ENCODE results near the gene CREBRF. TPM values are rescaled to one million over a fixed set of nuclear protein-coding genes. Genes with fewer than 3 reads are reported as not detected.

CREBRF gene
- total RNA-seq, 6 experiments from 2014 or later: 6.5 to 15.7 (median 12.6) TPM

DNA sequence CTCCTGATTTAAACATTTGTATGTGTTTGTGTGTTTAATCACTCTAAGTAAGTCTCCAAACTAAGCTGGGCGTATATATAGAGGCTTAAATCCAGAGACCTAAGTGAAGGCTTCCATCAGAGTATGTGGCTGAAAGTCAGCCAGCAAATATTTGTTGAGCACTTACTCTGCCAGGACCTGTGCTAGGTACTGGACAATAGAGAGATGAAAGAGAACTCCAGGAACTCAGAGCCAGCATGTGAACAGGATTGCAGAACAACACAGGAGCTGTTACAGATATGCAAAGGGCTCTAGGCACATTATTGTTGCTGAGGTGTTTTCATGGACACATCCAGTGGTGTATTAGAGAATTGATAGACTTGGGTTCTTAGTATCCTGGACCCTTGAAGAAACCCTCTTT is 83.5 kb downstream of the CREBRF start:
- DNase-seq (no peak), ATAC-seq (peak; percentile 55 to 73 (median 65))
- H3K27me3 ChIP-seq: no peaks in the 10 kb centered on the region
- intact Hi-C loops (cut with DNase I): no loop called here
- H3K27ac ChIP-seq: no peak overlapping the region
- peaks cover 0 to 20% (median 0%) of the 10 kb centered on the region in 4 donors for H3K4me1 ChIP-seq
- H3K36me3 ChIP-seq: peaks cover 0 to 11% (median 0%) of the 10 kb centered on the region in 4 donors
- TF ChIP-seq POLR2A (IDR thresholded peaks at IDR 0.05): no peak
- TF ChIP-seq, protein P1, sequence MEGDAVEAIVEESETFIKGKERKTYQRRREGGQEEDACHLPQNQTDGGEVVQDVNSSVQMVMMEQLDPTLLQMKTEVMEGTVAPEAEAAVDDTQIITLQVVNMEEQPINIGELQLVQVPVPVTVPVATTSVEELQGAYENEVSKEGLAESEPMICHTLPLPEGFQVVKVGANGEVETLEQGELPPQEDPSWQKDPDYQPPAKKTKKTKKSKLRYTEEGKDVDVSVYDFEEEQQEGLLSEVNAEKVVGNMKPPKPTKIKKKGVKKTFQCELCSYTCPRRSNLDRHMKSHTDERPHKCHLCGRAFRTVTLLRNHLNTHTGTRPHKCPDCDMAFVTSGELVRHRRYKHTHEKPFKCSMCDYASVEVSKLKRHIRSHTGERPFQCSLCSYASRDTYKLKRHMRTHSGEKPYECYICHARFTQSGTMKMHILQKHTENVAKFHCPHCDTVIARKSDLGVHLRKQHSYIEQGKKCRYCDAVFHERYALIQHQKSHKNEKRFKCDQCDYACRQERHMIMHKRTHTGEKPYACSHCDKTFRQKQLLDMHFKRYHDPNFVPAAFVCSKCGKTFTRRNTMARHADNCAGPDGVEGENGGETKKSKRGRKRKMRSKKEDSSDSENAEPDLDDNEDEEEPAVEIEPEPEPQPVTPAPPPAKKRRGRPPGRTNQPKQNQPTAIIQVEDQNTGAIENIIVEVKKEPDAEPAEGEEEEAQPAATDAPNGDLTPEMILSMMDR (IDR thresholded peaks at IDR 0.05): no peak
- no peaks in the 10 kb centered on the region for H3K9me3 ChIP-seq
- 31% methylated on average over 1 of the region's 1 CpG for WGBS (ENCODE audit: insufficient coverage, low coverage, low lambda C conversion rate, missing lambda C conversion rate)
- H3K4me3 ChIP-seq: no peak overlapping the region

DNA sequence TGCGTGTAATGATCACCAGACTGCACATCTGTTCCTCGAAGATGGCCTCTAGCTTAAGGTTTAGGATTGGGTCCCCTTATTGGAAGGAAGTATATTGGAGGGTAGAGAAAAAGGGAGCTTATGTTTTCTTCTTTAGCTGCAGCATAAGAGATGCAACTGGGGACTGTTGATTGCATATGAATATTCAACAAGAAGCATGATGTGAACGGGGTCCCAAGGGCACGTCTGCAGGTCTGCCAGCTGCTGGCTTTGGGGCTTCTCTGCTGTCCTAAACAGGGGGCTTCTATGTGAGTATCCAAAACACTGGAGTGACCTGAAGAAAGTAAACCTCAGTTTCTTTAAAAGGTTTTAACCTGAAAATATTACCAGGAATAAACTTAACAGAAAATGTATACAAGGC is 84.6 kb downstream of the CREBRF start:
- Histone ChIP-seq H3K27me3 (no peaks in the 10 kb centered on the region), H3K9me3 (no peaks in the 10 kb centered on the region), H3K4me1 (peaks cover 0 to 20% (median 0%) of the 10 kb centered on the region in 4 donors), H3K27ac (no peak overlapping the region), H3K36me3 (peaks cover 0 to 5% (median 0%) of the 10 kb centered on the region in 4 donors), H3K4me3 (no peak overlapping the region)
- intact Hi-C loops (cut with DNase I): no loop called here
- WGBS (ENCODE audit: insufficient coverage, low coverage, low lambda C conversion rate, missing lambda C conversion rate): 86% methylated on average over 4 of the region's 4 CpGs
- DNase-seq (no peak), ATAC-seq (no peak)
- TF ChIP-seq, protein P1 (IDR thresholded peaks at IDR 0.05): no peak
- no peak for TF ChIP-seq POLR2A (IDR thresholded peaks at IDR 0.05)

DNA sequence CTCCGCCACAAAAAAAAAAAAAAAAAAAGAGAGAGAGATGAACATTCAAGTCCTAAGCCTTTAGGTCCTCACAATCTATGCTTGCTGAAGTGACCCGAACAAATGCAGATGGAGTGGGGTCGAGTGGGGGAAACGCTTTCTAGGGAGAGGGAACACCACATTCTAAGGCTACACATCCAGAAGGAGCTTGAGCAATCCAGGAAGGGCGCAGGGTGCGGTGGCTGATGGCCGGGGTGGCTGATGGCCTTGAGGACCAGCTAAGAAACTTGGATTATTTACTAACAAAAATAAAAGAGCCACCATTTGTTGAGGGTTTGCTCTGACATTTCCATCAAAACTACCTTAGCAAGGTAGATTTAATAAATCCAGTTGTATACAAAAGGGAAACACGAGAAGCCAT is 87.4 kb downstream of the CREBRF start:
- Histone ChIP-seq H3K4me1 (peaks cover 0 to 15% (median 0%) of the 10 kb centered on the region in 4 donors), H3K27ac (no peak overlapping the region), H3K4me3 (no peak overlapping the region), H3K36me3 (no peaks in the 10 kb centered on the region), H3K27me3 (no peaks in the 10 kb centered on the region), H3K9me3 (no peaks in the 10 kb centered on the region)
- DNase-seq (no peak), ATAC-seq (no peak)
- WGBS (ENCODE audit: insufficient coverage, low coverage, low lambda C conversion rate, missing lambda C conversion rate): 81% methylated on average over 5 of the region's 8 CpGs
- intact Hi-C loops (cut with DNase I): no loop called here
- no peak for TF ChIP-seq POLR2A (IDR thresholded peaks at IDR 0.05)
- TF ChIP-seq, protein P1 (IDR thresholded peaks at IDR 0.05): no peak

DNA sequence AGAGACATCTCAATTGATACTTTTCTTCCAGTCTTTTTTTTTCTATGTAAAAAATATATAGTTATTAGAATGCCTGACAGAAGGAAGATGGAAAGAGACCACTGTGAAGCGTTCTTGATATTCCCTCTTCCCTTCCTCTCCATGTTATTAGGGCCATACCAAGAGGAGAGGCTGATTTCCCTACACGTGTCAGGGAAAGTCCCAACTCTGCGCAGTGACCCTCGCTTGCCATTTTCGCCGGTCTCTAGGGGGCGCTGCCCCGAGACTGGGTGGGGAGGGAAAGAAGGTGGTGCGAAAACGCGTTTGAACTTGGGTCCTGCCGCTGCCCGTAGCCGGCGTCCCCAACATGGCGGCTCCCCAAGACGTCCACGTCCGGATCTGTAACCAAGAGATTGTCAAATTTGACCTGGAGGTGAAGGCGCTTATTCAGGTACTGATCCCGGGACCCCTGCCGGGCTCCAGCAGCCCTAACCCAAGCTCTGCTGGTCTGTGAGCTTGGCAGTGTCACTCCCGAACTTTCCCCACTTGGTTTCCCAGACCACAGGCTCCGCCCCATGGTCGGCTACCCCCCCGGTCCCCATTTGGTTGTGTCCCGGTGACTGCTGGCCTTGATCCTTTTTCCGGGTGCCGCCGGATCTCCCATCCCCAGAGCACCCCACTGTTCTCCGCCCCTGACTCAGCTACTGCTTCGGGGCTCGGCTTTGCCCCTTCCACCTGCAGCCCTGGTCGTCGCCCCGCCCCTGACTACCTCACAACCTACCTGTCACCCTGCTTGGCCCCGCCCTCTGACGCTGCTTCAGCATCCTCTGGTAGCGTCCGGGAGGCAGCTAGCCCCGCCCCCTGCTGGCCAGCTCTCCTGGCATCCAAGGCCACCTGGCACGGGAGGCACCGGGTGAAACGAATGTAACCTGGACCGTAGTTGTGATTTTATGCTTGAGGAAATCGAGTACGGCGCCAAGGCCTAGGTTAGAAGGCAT is 88.3 kb downstream of the CREBRF start, which contains the start of gene BNIP1:
Gene BNIP1, plus strand, starts transcription at position 332 of the 977 bp plus-strand sequence. Its CDS starts 15 bp downstream, at position 347.
- peaks cover 0 to 6% (median 0%) of the 10 kb centered on the region in 4 donors for H3K36me3 ChIP-seq
- intact Hi-C loops (cut with DNase I): no loop called here
- no peaks in the 10 kb centered on the region for H3K27me3 ChIP-seq
- TF ChIP-seq, protein P1 (IDR thresholded peaks at IDR 0.05): peak; percentile 91 to 95 (median 94)
- peak; percentile 76 for TF ChIP-seq POLR2A (IDR thresholded peaks at IDR 0.05)
- H3K4me1 ChIP-seq: peaks cover 0 to 6% (median 0%) of the 10 kb centered on the region in 4 donors
- peak within 1 kb of the TSS; percentile 94 to 98 (median 95) for H3K4me3 ChIP-seq
- no peaks in the 10 kb centered on the region for H3K9me3 ChIP-seq
- under 1% methylated on average over 27 of the region's 48 CpGs for WGBS (ENCODE audit: insufficient coverage, low coverage, low lambda C conversion rate, missing lambda C conversion rate)
- peak within 1 kb of the TSS; percentile 90 to 95 (median 91) for H3K27ac ChIP-seq
- ATAC-seq (peak; percentile 96 to 99 (median 98)), DNase-seq (peak; percentile 99 to 100 (median 100))

Data from right lobe of liver (tissue), 6 donors.